Right lobe of liver (tissue), 4 donors: ENCODE results near the gene SPRED1.

Experiments used
- CTCF ChIP-seq, 4 donors: fragments of 200-600 bp in 3 of 4; fragments of 450-650 bp in 1 of 4; IDR thresholded peaks; one replicate each; pipeline versions ENCODE4 v1.5.1 to v1.8.0; 2016 to 2022; ENCODE audit warnings: antibody characterized with exemption in 4 of 4, mild to moderate bottlenecking in 2 of 4
- POLR2A ChIP-seq: fragments of 450-650 bp; IDR thresholded peaks from one replicate; pipeline ENCODE4 v1.6.1; 2017; ENCODE audit warnings: antibody characterized with exemption, mild to moderate bottlenecking
- donor health status: DM: no; HTN: no; CAD: no.
- donor health status: DM: no; HTN: no; CAD: no.
- donor health status: DM: no; HTN: yes; CAD: no.

- TF ChIP-seq CTCF (IDR thresholded peaks at IDR 0.05) (no peak), POLR2A (no peak)
Measured at GRCh38 chr15:38271144-38271543, 18.5 kb downstream of the SPRED1 start.
